WTC11 (cell line): Measurements from ENCODE around the gene TXNDC15. TPM values are rescaled to one million over a fixed set of nuclear protein-coding genes. Genes with fewer than 3 reads are reported as not detected.

Experiments
- ATAC-seq: fragments of 200-7000 bp; cut with Tn5 transposase; 2 replicates; pipeline ENCODE4 v1.10.0; 2021; ENCODE audit warnings: mild to moderate bottlenecking, moderate library complexity
- CTCF ChIA-PET: fragments of 300-600 bp; sonication (Branson Sonifier 250); formaldehyde crosslinking; loops from one replicate; lab custom pipeline; 2021; ENCODE audit warnings: antibody characterized with exemption; lab: Charles Lee
- POLR2A ChIA-PET: fragments of 350-600 bp; sonication (Branson Sonifier 250); formaldehyde crosslinking; loops from one replicate; lab custom pipeline; 2021; ENCODE audit warnings: antibody characterized with exemption; lab: Charles Lee
- DNase-seq: peaks from one replicate; pipeline ENCODE4 v3.0.0; 2021; ENCODE audit warnings: low spot score
- H3K27ac Mint-ChIP-seq: 2 replicates; pipeline ENCODE4 v1.8.0; 2021; ENCODE audit warnings: mixed read lengths
- H3K27me3 Mint-ChIP-seq: 2 replicates; pipeline ENCODE4 v1.8.0; 2021; ENCODE audit warnings: low read depth, mild to moderate bottlenecking, moderate library complexity, mixed read lengths
- H3K36me3 Mint-ChIP-seq: 2 replicates; pipeline ENCODE4 v1.8.0; 2021; ENCODE audit warnings: mixed read lengths
- H3K4me1 Mint-ChIP-seq: 2 replicates; pipeline ENCODE4 v1.8.0; 2022; ENCODE audit warnings: mixed read lengths
- H3K4me3 Mint-ChIP-seq: 2 replicates; pipeline ENCODE4 v1.8.0; 2021; ENCODE audit warnings: mild to moderate bottlenecking, moderate library complexity, mixed read lengths
- H3K9me3 Mint-ChIP-seq: 2 replicates; pipeline ENCODE4 v1.8.0; 2021; ENCODE audit warnings: mixed read lengths
- AR ChIP-seq: fragments of 250-450 bp; sonication (Bioruptor Pico); IDR thresholded peaks from 2 replicates; pipeline ENCODE4 v1.9.0; 2021; ENCODE audit warnings: mild to moderate bottlenecking
- ARID4B ChIP-seq: sonication (generic); formaldehyde crosslinking; IDR thresholded peaks from 2 replicates; pipeline ENCODE4 v1.8.0; 2023; ENCODE audit warnings: missing genetic modification reagents, mild to moderate bottlenecking, borderline replicate concordance
- ATF1 ChIP-seq: sonication (generic); formaldehyde crosslinking; IDR thresholded peaks from 2 replicates; pipeline ENCODE4 v1.8.1; 2023; ENCODE audit warnings: mild to moderate bottlenecking, moderate library complexity, missing genetic modification reagents
- CTCF ChIP-seq: fragments of 200-600 bp; IDR thresholded peaks from 2 replicates; pipeline ENCODE4 v1.8.0; 2022; ENCODE audit warnings: antibody characterized with exemption
- E2F5 ChIP-seq: sonication (generic); formaldehyde crosslinking; IDR thresholded peaks from 2 replicates; pipeline ENCODE4 v1.8.1; 2022; ENCODE audit warnings: mild to moderate bottlenecking, moderate library complexity, missing genetic modification reagents
- FOXP1 ChIP-seq: sonication (generic); formaldehyde crosslinking; IDR thresholded peaks from 2 replicates; pipeline ENCODE4 v1.8.0; 2022; ENCODE audit warnings: missing genetic modification reagents, mild to moderate bottlenecking, moderate library complexity, borderline replicate concordance
- HMGA2 ChIP-seq: fragments of 250-450 bp; sonication (Bioruptor Pico); IDR thresholded peaks from 2 replicates; pipeline ENCODE4 v1.4.0; 2021; ENCODE audit warnings: mild to moderate bottlenecking, moderate library complexity
- IRF1 ChIP-seq: sonication (generic); formaldehyde crosslinking; IDR thresholded peaks from 2 replicates; pipeline ENCODE4 v1.8.0; 2023; ENCODE audit warnings: missing genetic modification reagents
- KAT7 ChIP-seq: sonication (generic); formaldehyde crosslinking; IDR thresholded peaks from 2 replicates; pipeline ENCODE4 v1.8.1; 2023; ENCODE audit warnings: missing genetic modification reagents, mild to moderate bottlenecking, borderline replicate concordance
- OVOL2 ChIP-seq: fragments of 250-450 bp; sonication (Bioruptor Pico); IDR thresholded peaks from 2 replicates; pipeline ENCODE4 v1.9.0; 2021; ENCODE audit warnings: mild to moderate bottlenecking, borderline replicate concordance
- SMAD3 ChIP-seq: sonication (generic); formaldehyde crosslinking; IDR thresholded peaks from 2 replicates; pipeline ENCODE4 v1.8.0; 2022; ENCODE audit warnings: missing genetic modification reagents, mild to moderate bottlenecking, borderline replicate concordance
- SP1 ChIP-seq: sonication (generic); formaldehyde crosslinking; conservative IDR thresholded peaks from 2 replicates; pipeline ENCODE4 v1.8.1; 2022; ENCODE audit warnings: missing genetic modification reagents
- TP53 ChIP-seq: sonication (generic); formaldehyde crosslinking; IDR thresholded peaks from 2 replicates; pipeline ENCODE4 v1.8.1; 2023; ENCODE audit warnings: mild to moderate bottlenecking, missing genetic modification reagents
- ZNF232 ChIP-seq: sonication (generic); formaldehyde crosslinking; IDR thresholded peaks from 2 replicates; pipeline ENCODE4 v1.8.0; 2022; ENCODE audit warnings: mild to moderate bottlenecking, missing genetic modification reagents
- ZNF263 ChIP-seq: sonication (generic); formaldehyde crosslinking; IDR thresholded peaks from 2 replicates; pipeline ENCODE4 v1.8.1; 2022; ENCODE audit warnings: low read depth, mild to moderate bottlenecking, moderate library complexity, missing genetic modification reagents
- ZNF317 ChIP-seq: sonication (generic); formaldehyde crosslinking; IDR thresholded peaks from 2 replicates; pipeline ENCODE4 v1.8.1; 2023; ENCODE audit warnings: low read depth, mild to moderate bottlenecking, moderate library complexity, missing genetic modification reagents, borderline replicate concordance
- ZNF416 ChIP-seq: fragments of 250-450 bp; sonication (Bioruptor Pico); IDR thresholded peaks from 2 replicates; pipeline ENCODE4 v1.9.0; 2021; ENCODE audit warnings: mild to moderate bottlenecking, inconsistent platforms
- ZNF423 ChIP-seq: fragments of 250-450 bp; sonication (Bioruptor Pico); IDR thresholded peaks from 2 replicates; pipeline ENCODE4 v2.1.2; 2022; ENCODE audit warnings: mild to moderate bottlenecking, moderate library complexity
- total RNA-seq: library from RNA; stranded (reverse); gene quantifications from 3 replicates; pipeline ENCODE4 v1.2.3, GENCODE V29; 2021
- TF ChIP-seq, protein P1 (sequence below): sonication (generic); formaldehyde crosslinking; IDR thresholded peaks from 2 replicates; pipeline ENCODE4 v1.8.1; 2022; ENCODE audit warnings: low read depth, mild to moderate bottlenecking, moderate library complexity, missing genetic modification reagents, borderline replicate concordance
- TF ChIP-seq, protein P2 (sequence below): sonication (generic); formaldehyde crosslinking; IDR thresholded peaks from 2 replicates; pipeline ENCODE4 v1.8.1; 2022; ENCODE audit warnings: missing genetic modification reagents, borderline replicate concordance

The TXNDC15 gene
- total RNA-seq, 1 experiment from 2014 or later = 26.1 TPM

GRCh38 chr5:134902071-134902801, 28.1 kb downstream of the TXNDC15 start (continued):
- no peak for TF ChIP-seq AR (CRISPR knock-in tag)
- TF ChIP-seq ZNF317 = no peak
- TF ChIP-seq, all 79 proteins: peak for 0

DNA sequence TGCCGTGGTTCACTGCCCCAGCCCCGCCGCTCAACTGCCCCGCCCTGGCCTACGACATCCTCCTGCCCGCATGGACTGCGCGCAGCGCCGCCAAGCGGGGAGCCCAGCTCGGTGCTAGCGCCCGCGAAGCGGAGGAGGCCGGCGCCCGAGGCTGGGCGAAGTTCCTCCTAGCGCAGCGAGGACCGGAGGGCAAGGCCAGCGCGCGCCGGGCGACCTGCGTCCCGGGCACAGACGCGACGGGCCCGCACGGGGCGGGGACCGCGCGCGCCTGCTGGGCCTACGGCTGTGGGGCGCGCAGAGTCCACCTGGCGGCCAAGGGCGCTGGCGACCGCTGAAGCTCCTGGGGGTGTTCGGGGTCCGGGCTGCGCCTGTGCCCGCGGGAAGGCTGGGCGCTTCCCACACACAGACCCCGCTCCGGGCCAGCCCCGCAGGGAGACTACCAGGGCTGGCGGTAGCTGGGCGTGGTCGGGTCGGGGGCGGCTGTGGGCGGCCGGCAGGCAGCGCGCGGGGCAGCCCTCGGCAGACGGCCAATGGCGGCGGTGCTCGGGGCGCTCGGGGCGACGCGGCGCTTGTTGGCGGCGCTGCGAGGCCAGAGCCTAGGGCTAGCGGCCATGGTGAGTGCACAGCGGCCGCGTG, 30.6 kb downstream of the TXNDC15 start, which contains the start of gene PCBD2:
Gene PCBD2 (plus strand): TSS at position 522 of the 636 bp plus-strand sequence. CDS start 9 bp downstream, at position 531.
- no peaks in the 10 kb centered on the region for H3K27me3 Mint-ChIP-seq
- DNase-seq (peak; percentile 96), ATAC-seq (peak; percentile 90)
- peaks cover 7% of the 10 kb centered on the region for H3K4me1 Mint-ChIP-seq
- no peaks in the 10 kb centered on the region for H3K9me3 Mint-ChIP-seq
- peaks cover 3% of the 10 kb centered on the region; the same call in 1 of the 2 replicates for H3K36me3 Mint-ChIP-seq
- peak within 1 kb of the TSS; percentile 95 for H3K27ac Mint-ChIP-seq
- CTCF ChIA-PET = interaction anchor here (0.6 to 3.3 kb wide), 37 partner anchors 9 to 533 kb away, joined by 3 to 30 read pairs (median 4); partner anchors contain the start of genes C5orf24, CAMLG, DDX46 and TXNDC15
- POLR2A ChIA-PET = interaction anchor here (0.6 to 2.6 kb wide), 12 partner anchors 12 to 679 kb away, joined by 3 to 20 read pairs (median 4); partner anchors contain the start of genes C5orf24, CAMLG, DDX46 and PPP2CA
- H3K4me3 Mint-ChIP-seq = peak within 1 kb of the TSS; percentile 92
- TF ChIP-seq, protein P1, sequence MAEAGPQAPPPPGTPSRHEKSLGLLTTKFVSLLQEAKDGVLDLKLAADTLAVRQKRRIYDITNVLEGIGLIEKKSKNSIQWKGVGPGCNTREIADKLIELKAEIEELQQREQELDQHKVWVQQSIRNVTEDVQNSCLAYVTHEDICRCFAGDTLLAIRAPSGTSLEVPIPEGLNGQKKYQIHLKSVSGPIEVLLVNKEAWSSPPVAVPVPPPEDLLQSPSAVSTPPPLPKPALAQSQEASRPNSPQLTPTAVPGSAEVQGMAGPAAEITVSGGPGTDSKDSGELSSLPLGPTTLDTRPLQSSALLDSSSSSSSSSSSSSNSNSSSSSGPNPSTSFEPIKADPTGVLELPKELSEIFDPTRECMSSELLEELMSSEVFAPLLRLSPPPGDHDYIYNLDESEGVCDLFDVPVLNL (CRISPR knock-in tag) = no peak
- TF ChIP-seq ARID4B (CRISPR knock-in tag) (no peak), KAT7 (CRISPR knock-in tag) (peak; percentile 48), ZNF263 (CRISPR knock-in tag) (no peak), ZNF232 (CRISPR knock-in tag) (no peak), ZNF416 (CRISPR knock-in tag) (0 out of 2 replicates have a peak, but pooled peaks have one; percentile 5), OVOL2 (CRISPR knock-in tag) (no peak), CTCF (peak; percentile 82), IRF1 (CRISPR knock-in tag) (0 out of 2 replicates have a peak, but pooled peaks have one; percentile 18), FOXP1 (CRISPR knock-in tag) (peak; percentile 92), SP1 (CRISPR knock-in tag) (peak; percentile 83), ZNF423 (CRISPR knock-in tag) (no peak), ATF1 (CRISPR knock-in tag) (no peak), HMGA2 (CRISPR knock-in tag) (no peak), SMAD3 (CRISPR knock-in tag) (no peak), TP53 (0 out of 2 replicates have a peak, but pooled peaks have one; percentile 63), E2F5 (CRISPR knock-in tag) (peak; percentile 88)
- TF ChIP-seq, protein P2, sequence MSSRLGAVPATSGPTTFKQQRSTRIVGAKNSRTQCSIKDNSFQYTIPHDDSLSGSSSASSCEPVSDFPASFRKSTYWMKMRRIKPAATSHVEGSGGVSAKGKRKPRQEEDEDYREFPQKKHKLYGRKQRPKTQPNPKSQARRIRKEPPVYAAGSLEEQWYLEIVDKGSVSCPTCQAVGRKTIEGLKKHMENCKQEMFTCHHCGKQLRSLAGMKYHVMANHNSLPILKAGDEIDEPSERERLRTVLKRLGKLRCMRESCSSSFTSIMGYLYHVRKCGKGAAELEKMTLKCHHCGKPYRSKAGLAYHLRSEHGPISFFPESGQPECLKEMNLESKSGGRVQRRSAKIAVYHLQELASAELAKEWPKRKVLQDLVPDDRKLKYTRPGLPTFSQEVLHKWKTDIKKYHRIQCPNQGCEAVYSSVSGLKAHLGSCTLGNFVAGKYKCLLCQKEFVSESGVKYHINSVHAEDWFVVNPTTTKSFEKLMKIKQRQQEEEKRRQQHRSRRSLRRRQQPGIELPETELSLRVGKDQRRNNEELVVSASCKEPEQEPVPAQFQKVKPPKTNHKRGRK (CRISPR knock-in tag) = no peak
